HT1080 (cell line): ENCODE measurements around the gene CHMP4B. TPM values are rescaled to one million over a fixed set of nuclear protein-coding genes. Genes with fewer than 3 reads are reported as not detected.
"Not testable (repeated sequence)": the region's sequence is repeated elsewhere in the genome, so short reads cannot be mapped to it uniquely, and the experiment has no call there.

Experiments
- DNase-seq: peaks from one replicate; pipeline ENCODE4 v3.0.0-alpha.2; 2015; ENCODE audit warnings: low read depth
- total RNA-seq: library from RNA; depleted of rRNA; stranded (reverse); fragments of >200 nt; shearing (Covaris generic); gene quantifications from 2 replicates; pipeline ENCODE4 v1.2.3, GENCODE V29; 2014

CHMP4B gene
- total RNA-seq, 1 experiment from 2014 or later = 40.8 TPM

GRCh38 chr20:33789109-33789857 lies 21.9 kb upstream of the CHMP4B start:
- DNase-seq = peak; percentile 98

GRCh38 chr20:33789858-33790182 lies 21.3 kb upstream of the CHMP4B start:
- no peak for DNase-seq

- DNase-seq = no peak
Measured at GRCh38 chr20:33790566-33790965, 20.6 kb upstream of the CHMP4B start.

- no peak for DNase-seq
Measured at GRCh38 chr20:33791021-33791420, 20.1 kb upstream of the CHMP4B start.

GRCh38 chr20:33791540-33791939 lies 19.6 kb upstream of the CHMP4B start:
- no peak for DNase-seq

- peak; percentile 29 for DNase-seq
Measured at GRCh38 chr20:33791959-33792597, 19.1 kb upstream of the CHMP4B start.

GRCh38 chr20:33792598-33792989 lies 18.6 kb upstream of the CHMP4B start:
- not testable (repeated sequence) for DNase-seq

GRCh38 chr20:33793011-33793931 lies 17.9 kb upstream of the CHMP4B start:
- peak; percentile 17 for DNase-seq

- no peak for DNase-seq
Measured at GRCh38 chr20:33796263-33796906, 14.8 kb upstream of the CHMP4B start.

- no peak for DNase-seq
Measured at GRCh38 chr20:33796907-33797544, 14.1 kb upstream of the CHMP4B start.

GRCh38 chr20:33798444-33798843 lies 12.7 kb upstream of the CHMP4B start:
- no peak for DNase-seq

- DNase-seq = peak; percentile 78
Measured at GRCh38 chr20:33803921-33804337, 7.2 kb upstream of the CHMP4B start.

GRCh38 chr20:33808388-33808787 lies 2.8 kb upstream of the CHMP4B start:
- DNase-seq = no peak

GRCh38 chr20:33810259-33810658 lies 889 bp upstream of the CHMP4B start:
- DNase-seq = no peak

GRCh38 chr20:33811776-33812151 lies 616 bp downstream of the CHMP4B start:
- no peak for DNase-seq

GRCh38 chr20:33812152-33812849 lies 1.2 kb downstream of the CHMP4B start:
- peak; percentile 78 for DNase-seq

- no peak for DNase-seq
Measured at GRCh38 chr20:33812908-33813462, 1.8 kb downstream of the CHMP4B start.

- no peak for DNase-seq
Measured at GRCh38 chr20:33814238-33814712, 3.1 kb downstream of the CHMP4B start.

- DNase-seq = no peak
Measured at GRCh38 chr20:33815671-33816070, 4.5 kb downstream of the CHMP4B start.

- no peak for DNase-seq
Measured at GRCh38 chr20:33816191-33816590, 5.0 kb downstream of the CHMP4B start.
